Keratinocyte (primary cell): ENCODE data around the gene OR2AP1.
"Not testable (repeated sequence)": the region's sequence is repeated elsewhere in the genome, so short reads cannot be mapped to it uniquely, and the experiment has no call there.

ENCODE experiments used
- CTCF ChIP-seq, 3 experiments: IDR thresholded peaks in 1 of 3; conservative IDR thresholded peaks in 1 of 3; optimal IDR thresholded peaks in 1 of 3; 2 replicates in 2 of 3; 3 replicates in 1 of 3; pipeline versions ENCODE3 to v1.5.1; 2011; ENCODE audit warnings: low read length in 3 of 3, mild to moderate bottlenecking in 3 of 3, moderate library complexity in 2 of 3, control low read depth in 1 of 3, inconsistent platforms in 1 of 3; ENCODE audit not compliant: insufficient read depth in 2 of 3; ENCODE audit errors: extremely low read depth in 1 of 3
- EZH2 ChIP-seq: IDR thresholded peaks from one replicate; pipeline ENCODE4 v1.6.1; 2012; ENCODE audit warnings: inconsistent platforms, mild to moderate bottlenecking, low read length, moderate library complexity

- not testable (repeated sequence) for TF ChIP-seq CTCF (optimal IDR thresholded peaks at IDR 0.05 in 1 of 3, IDR thresholded peaks at IDR 0.05 in 1 of 3, conservative IDR thresholded peaks at IDR 0.05 in 1 of 3; ENCODE audit: extremely low read depth in 1 of 3, insufficient read depth in 2 of 3, low read length in 3 of 3); EZH2
Measured at GRCh38 chr12:55548235-55548634, 24.0 kb upstream of the OR2AP1 start.
